GM20431 (cell line): Measurements from ENCODE around the gene ACSL6.

Experiments used
- in situ Hi-C: fragments of 300-500 bp; cut with MseI, MboI; formaldehyde crosslinking; loops from one replicate; pipeline ENCODE4 v1.15.0; 2020; ENCODE audit warnings: low sequenced_read_pairs; ENCODE audit not compliant: unreplicated experiment

ACSL6 gene

GRCh38 chr5:131990716-131991115, 20.7 kb downstream of the ACSL6 start:
- in situ Hi-C loops = no loop called here

- in situ Hi-C loops = no loop called here
Observed at GRCh38 chr5:131988601-131989000, 22.9 kb downstream of the ACSL6 start.

GRCh38 chr5:131987251-131987650, 24.2 kb downstream of the ACSL6 start:
- in situ Hi-C loops = no loop called here

- in situ Hi-C loops = no loop called here
Observed at GRCh38 chr5:131986161-131986912, 25.1 kb downstream of the ACSL6 start.

- in situ Hi-C loops = no loop called here
Observed at GRCh38 chr5:131984956-131985665, 26.3 kb downstream of the ACSL6 start.

GRCh38 chr5:131983244-131983771, 28.1 kb downstream of the ACSL6 start:
- in situ Hi-C loops = no loop called here

GRCh38 chr5:131981516-131981915, 29.9 kb downstream of the ACSL6 start:
- in situ Hi-C loops = no loop called here

- in situ Hi-C loops = no loop called here
Observed at GRCh38 chr5:131980696-131981095, 30.8 kb downstream of the ACSL6 start.

- in situ Hi-C loops = no loop called here
Observed at GRCh38 chr5:131979816-131980215, 31.6 kb downstream of the ACSL6 start.

GRCh38 chr5:131977212-131977604, 34.2 kb downstream of the ACSL6 start:
- in situ Hi-C loops = no loop called here

- in situ Hi-C loops = no loop called here
Observed at GRCh38 chr5:131976414-131977211, 34.8 kb downstream of the ACSL6 start.

GRCh38 chr5:131974956-131975726, 36.3 kb downstream of the ACSL6 start:
- in situ Hi-C loops = no loop called here

GRCh38 chr5:131974622-131974955, 36.9 kb downstream of the ACSL6 start:
- in situ Hi-C loops = no loop called here

GRCh38 chr5:131974016-131974415, 37.4 kb downstream of the ACSL6 start:
- in situ Hi-C loops = no loop called here

GRCh38 chr5:131973089-131973712, 38.3 kb downstream of the ACSL6 start:
- in situ Hi-C loops = no loop called here

GRCh38 chr5:131968396-131968954, 43.0 kb downstream of the ACSL6 start:
- in situ Hi-C loops = no loop called here

- in situ Hi-C loops = no loop called here
Observed at GRCh38 chr5:131966551-131966950, 44.9 kb downstream of the ACSL6 start.

- in situ Hi-C loops = no loop called here
Observed at GRCh38 chr5:131965826-131966415, 45.5 kb downstream of the ACSL6 start.

- in situ Hi-C loops = no loop called here
Observed at GRCh38 chr5:131959906-131960305, 51.6 kb downstream of the ACSL6 start.
